Trophoblast cell (in vitro differentiated cells and primary cell): ENCODE data around the gene CXCL8.

ENCODE experiments used
- DNase-seq, 2 donors: peaks; one replicate each; pipeline ENCODE4 v3.0.0-alpha.2; 2016
- H2AFZ ChIP-seq: 2 replicates; pipeline ENCODE4 v1.6.1; 2013; ENCODE audit warnings: low read length, moderate library complexity, mild to moderate bottlenecking; ENCODE audit not compliant: insufficient read depth, poor library complexity
- H2AK5ac ChIP-seq: 2 replicates; pipeline ENCODE4 v1.6.1; 2013; ENCODE audit warnings: mild to moderate bottlenecking, low read length
- H2BK120ac ChIP-seq: 2 replicates; pipeline ENCODE4 v1.6.1; 2013; ENCODE audit warnings: low read length, mild to moderate bottlenecking, moderate library complexity; ENCODE audit not compliant: insufficient read depth, poor library complexity
- H2BK12ac ChIP-seq: 2 replicates; pipeline ENCODE4 v1.6.1; 2013; ENCODE audit warnings: mild to moderate bottlenecking, low read length, moderate library complexity
- H2BK5ac ChIP-seq: 2 replicates; pipeline ENCODE4 v1.6.1; 2013; ENCODE audit warnings: low read length, low read depth, moderate library complexity, mild to moderate bottlenecking; ENCODE audit not compliant: poor library complexity
- H3K14ac ChIP-seq: 2 replicates; pipeline ENCODE4 v1.6.1; 2013; ENCODE audit warnings: mild to moderate bottlenecking, low read length
- H3K18ac ChIP-seq: 2 replicates; pipeline ENCODE4 v1.6.1; 2013; ENCODE audit warnings: mild to moderate bottlenecking, low read length
- H3K23ac ChIP-seq: 2 replicates; pipeline ENCODE4 v1.6.1; 2013; ENCODE audit warnings: low read length
- H3K27ac ChIP-seq: 2 replicates; pipeline ENCODE4 v1.5.1; 2013; ENCODE audit warnings: low read depth, mild to moderate bottlenecking, inconsistent platforms, low read length, moderate library complexity
- H3K27me3 ChIP-seq: 2 replicates; pipeline ENCODE4 v1.6.1; 2013; ENCODE audit warnings: inconsistent platforms, mild to moderate bottlenecking, low read length, moderate library complexity; ENCODE audit not compliant: insufficient read depth
- H3K36me3 ChIP-seq, 2 experiments: 1 replicate in 1 of 2; 2 replicates in 1 of 2; pipeline ENCODE4 v1.6.1; 2013; ENCODE audit warnings: low read length in 2 of 2, mild to moderate bottlenecking in 2 of 2, moderate library complexity in 1 of 2; ENCODE audit not compliant: insufficient read depth in 2 of 2, control insufficient read depth in 1 of 2
- H3K4ac ChIP-seq: 2 replicates; pipeline ENCODE4 v1.6.1; 2013; ENCODE audit warnings: low read depth, mild to moderate bottlenecking, low read length, moderate library complexity
- H3K4me1 ChIP-seq, 2 experiments: 1 replicate in 1 of 2; 2 replicates in 1 of 2; pipeline ENCODE4 v1.6.1; 2013; ENCODE audit warnings: low read length in 2 of 2, mild to moderate bottlenecking in 2 of 2, moderate library complexity in 1 of 2; ENCODE audit not compliant: insufficient read depth in 2 of 2, control insufficient read depth in 1 of 2
- H3K4me2 ChIP-seq: 2 replicates; pipeline ENCODE4 v1.6.1; 2013; ENCODE audit warnings: inconsistent platforms, mild to moderate bottlenecking, low read length, moderate library complexity
- H3K4me3 ChIP-seq: 2 replicates; pipeline ENCODE4 v1.5.1; 2013; ENCODE audit warnings: mild to moderate bottlenecking, low read depth, low read length, inconsistent platforms
- H3K79me1 ChIP-seq: one replicate; pipeline ENCODE4 v1.6.1; 2013; ENCODE audit warnings: low read length
- H3K79me2 ChIP-seq: 2 replicates; pipeline ENCODE4 v1.6.1; 2013; ENCODE audit warnings: low read length, mild to moderate bottlenecking; ENCODE audit not compliant: control insufficient read depth, insufficient read depth, poor library complexity
- H3K9ac ChIP-seq: 2 replicates; pipeline ENCODE4 v1.6.1; 2013; ENCODE audit warnings: mild to moderate bottlenecking, low read length
- H3K9me3 ChIP-seq: 2 replicates; pipeline ENCODE4 v1.6.1; 2013; ENCODE audit warnings: low read depth, mild to moderate bottlenecking, control low read depth, inconsistent platforms, low read length; ENCODE audit not compliant: insufficient read depth
- H4K12ac ChIP-seq: 2 replicates; pipeline ENCODE4 v1.6.1; 2013; ENCODE audit warnings: low read depth, mild to moderate bottlenecking, low read length, moderate library complexity
- H4K8ac ChIP-seq: 2 replicates; pipeline ENCODE4 v1.6.1; 2013; ENCODE audit warnings: low read depth, mild to moderate bottlenecking, low read length, moderate library complexity
- H4K91ac ChIP-seq: one replicate; pipeline ENCODE4 v1.6.1; 2013; ENCODE audit warnings: low read depth, mild to moderate bottlenecking, low read length, moderate library complexity
- WGBS: extraction: QIAGEN DNeasy Blood & Tissue Kit; methylation state at CpG from one replicate; pipeline ENCODE4 v1.1.7; 2013; ENCODE audit warnings: missing lambda C conversion rate; ENCODE audit not compliant: insufficient read length, insufficient coverage; ENCODE audit errors: extremely low coverage; 5-methylcytosine and 5-hydroxymethylcytosine counted together

Gene CXCL8

DNA sequence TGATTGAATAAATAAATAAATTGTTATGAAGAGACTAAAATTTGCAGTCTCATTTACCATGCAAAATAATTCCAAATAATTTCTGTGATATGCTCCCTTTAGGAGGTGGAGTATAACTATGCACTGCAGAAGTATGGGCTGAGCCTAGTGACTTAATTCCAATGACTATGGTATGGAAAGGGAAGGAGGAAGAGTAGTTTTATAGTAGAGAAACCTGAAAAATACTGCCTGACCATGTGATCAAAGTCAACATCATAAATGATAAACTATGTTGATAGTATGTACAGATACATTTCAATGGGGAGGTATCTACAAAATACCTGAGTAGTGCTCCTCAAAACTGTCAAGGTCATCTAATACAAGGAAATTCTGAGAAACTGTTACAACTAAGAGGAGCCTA lies 14.6 kb downstream of the CXCL8 start:
- Histone ChIP-seq H3K23ac (no peak overlapping the region), H4K91ac (no peak overlapping the region), H4K12ac (no peak overlapping the region), H3K4me2 (no peak overlapping the region), H3K14ac (no peak overlapping the region), H3K36me3 (no peaks in the 10 kb centered on the region), H2AK5ac (no peak overlapping the region), H3K9ac (no peak overlapping the region), H3K9me3 (no peaks in the 10 kb centered on the region), H3K27ac (no peak overlapping the region), H2BK120ac (no peak overlapping the region), H2BK12ac (no peak overlapping the region), H3K79me2 (no peaks in the 10 kb centered on the region), H3K4me3 (no peak overlapping the region), H3K79me1 (no peaks in the 10 kb centered on the region), H3K4ac (no peak overlapping the region), H3K18ac (no peak overlapping the region), H3K4me1 (no peaks in the 10 kb centered on the region), H2BK5ac (no peak overlapping the region), H4K8ac (no peak overlapping the region), H2AFZ (no peak overlapping the region), H3K27me3 (no peaks in the 10 kb centered on the region)
- DNase-seq: no peak

GRCh38 chr4:73759357-73759756 lies 19.0 kb downstream of the CXCL8 start:
- H3K27me3 ChIP-seq: no peaks in the 10 kb centered on the region
- H4K91ac ChIP-seq: no peak overlapping the region
- no peak overlapping the region for H2AK5ac ChIP-seq
- no peak for DNase-seq
- H3K23ac ChIP-seq: no peak overlapping the region
- no CpG with 5 or more reads among the region's 2 CpGs for WGBS
- H3K18ac ChIP-seq: no peak overlapping the region
- H3K4me3 ChIP-seq: no peak overlapping the region
- H3K79me1 ChIP-seq: no peaks in the 10 kb centered on the region
- no peak overlapping the region for H3K14ac ChIP-seq
- no peak overlapping the region for H3K27ac ChIP-seq
- no peak overlapping the region for H2AFZ ChIP-seq
- no peak overlapping the region for H3K4me2 ChIP-seq
- H4K12ac ChIP-seq: no peak overlapping the region
- no peaks in the 10 kb centered on the region for H3K79me2 ChIP-seq
- H3K9ac ChIP-seq: no peak overlapping the region
- no peaks in the 10 kb centered on the region for H3K4me1 ChIP-seq
- H2BK120ac ChIP-seq: no peak overlapping the region
- H2BK12ac ChIP-seq: no peak overlapping the region
- no peak overlapping the region for H3K4ac ChIP-seq
- no peaks in the 10 kb centered on the region for H3K9me3 ChIP-seq
- no peaks in the 10 kb centered on the region for H3K36me3 ChIP-seq
- no peak overlapping the region for H2BK5ac ChIP-seq
- H4K8ac ChIP-seq: no peak overlapping the region

- Histone ChIP-seq H3K79me2 (no peaks in the 10 kb centered on the region), H3K4me1 (no peaks in the 10 kb centered on the region), H4K12ac (no peak overlapping the region), H3K27ac (no peak overlapping the region), H3K4ac (no peak overlapping the region), H2BK120ac (no peak overlapping the region), H3K4me3 (no peak overlapping the region), H3K4me2 (no peak overlapping the region), H4K8ac (no peak overlapping the region), H2BK12ac (no peak overlapping the region), H3K79me1 (no peaks in the 10 kb centered on the region), H3K9me3 (no peaks in the 10 kb centered on the region), H2AK5ac (no peak overlapping the region), H3K36me3 (no peaks in the 10 kb centered on the region), H3K14ac (no peak overlapping the region), H3K27me3 (no peaks in the 10 kb centered on the region), H3K9ac (no peak overlapping the region), H4K91ac (no peak overlapping the region), H2BK5ac (no peak overlapping the region), H3K18ac (no peak overlapping the region), H3K23ac (no peak overlapping the region), H2AFZ (no peak overlapping the region)
- DNase-seq: no peak
- no CpG with 5 or more reads among the region's 1 CpG for WGBS
These were observed 21.5 kb downstream of the CXCL8 start for GRCh38 chr4:73761856-73762255.

GRCh38 chr4:73762409-73762808 lies 22.0 kb downstream of the CXCL8 start:
- Histone ChIP-seq H2BK5ac (no peak overlapping the region), H2AK5ac (no peak overlapping the region), H3K14ac (no peak overlapping the region), H3K79me1 (no peaks in the 10 kb centered on the region), H3K4me3 (no peak overlapping the region), H3K9me3 (no peaks in the 10 kb centered on the region), H3K27me3 (no peaks in the 10 kb centered on the region), H3K36me3 (no peaks in the 10 kb centered on the region), H3K27ac (no peak overlapping the region), H3K4ac (no peak overlapping the region), H3K4me2 (no peak overlapping the region), H3K4me1 (no peaks in the 10 kb centered on the region), H3K23ac (peak overlapping the region; percentile 85), H2BK120ac (no peak overlapping the region), H2BK12ac (no peak overlapping the region), H4K12ac (no peak overlapping the region), H3K79me2 (no peaks in the 10 kb centered on the region), H2AFZ (no peak overlapping the region), H4K91ac (no peak overlapping the region), H3K18ac (no peak overlapping the region), H4K8ac (no peak overlapping the region), H3K9ac (no peak overlapping the region)
- no CpG with 5 or more reads among the region's 7 CpGs for WGBS
- no peak for DNase-seq

GRCh38 chr4:73763877-73764276 lies 23.5 kb downstream of the CXCL8 start:
- no peak overlapping the region for H3K9ac ChIP-seq
- H3K36me3 ChIP-seq: no peaks in the 10 kb centered on the region
- no peak overlapping the region for H3K14ac ChIP-seq
- H3K23ac ChIP-seq: no peak overlapping the region
- H3K27me3 ChIP-seq: no peaks in the 10 kb centered on the region
- H2AK5ac ChIP-seq: no peak overlapping the region
- no peak overlapping the region for H2BK12ac ChIP-seq
- no peak overlapping the region for H2BK120ac ChIP-seq
- H3K9me3 ChIP-seq: no peaks in the 10 kb centered on the region
- H3K4ac ChIP-seq: no peak overlapping the region
- no CpG with 5 or more reads among the region's 6 CpGs for WGBS
- H2AFZ ChIP-seq: no peak overlapping the region
- no peak overlapping the region for H2BK5ac ChIP-seq
- H3K18ac ChIP-seq: no peak overlapping the region
- no peak overlapping the region for H4K12ac ChIP-seq
- H4K8ac ChIP-seq: no peak overlapping the region
- DNase-seq: no peak
- no peak overlapping the region for H3K4me3 ChIP-seq
- no peaks in the 10 kb centered on the region for H3K79me2 ChIP-seq
- no peaks in the 10 kb centered on the region for H3K79me1 ChIP-seq
- H4K91ac ChIP-seq: no peak overlapping the region
- no peak overlapping the region for H3K4me2 ChIP-seq
- H3K27ac ChIP-seq: no peak overlapping the region
- H3K4me1 ChIP-seq: no peaks in the 10 kb centered on the region
